RWPE2 (cell line): Measurements from ENCODE around the gene OR6F1.
"Not testable (repeated sequence)": the region's sequence is repeated elsewhere in the genome, so short reads cannot be mapped to it uniquely, and the experiment has no call there.

Experiments
- ATAC-seq: fragments of 200-7000 bp; cut with Tn5 transposase; 3 replicates; pipeline ENCODE4 v1.9.1; 2021; ENCODE audit warnings: low read depth
- DNase-seq: peaks from one replicate; pipeline ENCODE4 v3.0.0-alpha.2; 2020; ENCODE audit warnings: low spot score
- H3K27ac ChIP-seq: fragments of 450-650 bp; 2 replicates; pipeline ENCODE4 v1.5.1; 2017; ENCODE audit warnings: mild to moderate bottlenecking; ENCODE audit not compliant: poor library complexity, severe bottlenecking
- H3K27me3 ChIP-seq: fragments of 250-450 bp; sonication (Bioruptor Pico); 2 replicates; pipeline ENCODE4 v1.5.1; 2021; ENCODE audit warnings: mild to moderate bottlenecking, moderate library complexity; ENCODE audit not compliant: insufficient read depth, poor library complexity, severe bottlenecking
- H3K36me3 ChIP-seq: fragments of 250-450 bp; sonication (Bioruptor Pico); 2 replicates; pipeline ENCODE4 v1.5.1; 2020; ENCODE audit warnings: low read depth, mild to moderate bottlenecking, moderate library complexity
- H3K4me1 ChIP-seq: fragments of 250-450 bp; sonication (Bioruptor Pico); 2 replicates; pipeline ENCODE4 v1.5.1; 2021; ENCODE audit warnings: mild to moderate bottlenecking, moderate library complexity; ENCODE audit not compliant: insufficient read depth, poor library complexity, severe bottlenecking
- H3K4me3 ChIP-seq: fragments of 250-450 bp; sonication (Bioruptor Pico); 2 replicates; pipeline ENCODE4 v1.5.1; 2021; ENCODE audit warnings: mild to moderate bottlenecking, moderate library complexity; ENCODE audit not compliant: severe bottlenecking
- H3K9me3 ChIP-seq: fragments of 250-450 bp; sonication (Bioruptor Pico); 2 replicates; pipeline ENCODE4 v1.5.1; 2021; ENCODE audit warnings: mild to moderate bottlenecking, moderate library complexity; ENCODE audit not compliant: severe bottlenecking
- TF ChIP-seq, protein P1 (sequence below): fragments of 450-650 bp; IDR thresholded peaks from one replicate; pipeline ENCODE4 v1.5.1; 2017; ENCODE audit warnings: mild to moderate bottlenecking, moderate library complexity; ENCODE audit not compliant: poor library complexity, severe bottlenecking

Gene OR6F1

DNA sequence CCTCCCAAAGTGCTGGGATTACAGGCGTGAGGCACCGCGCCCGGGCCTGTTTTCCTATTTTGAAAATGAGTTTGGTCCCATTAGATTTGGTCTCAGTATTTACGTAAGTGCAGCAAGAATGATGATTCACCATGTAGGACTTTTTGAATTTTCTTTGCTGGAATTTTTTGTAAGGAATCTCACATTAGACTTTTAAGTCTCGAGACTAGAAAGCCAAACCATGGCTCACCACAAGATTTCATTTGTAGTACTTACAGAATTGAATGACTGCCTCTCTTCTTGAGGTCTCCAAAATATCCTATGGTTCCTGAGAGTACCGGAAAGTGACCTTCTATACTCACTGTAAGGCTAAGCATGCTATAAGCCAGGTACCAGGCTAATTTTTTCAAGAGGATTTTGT is 31.2 kb upstream of the OR6F1 start:
- Histone ChIP-seq H3K9me3 (no peaks in the 10 kb centered on the region), H3K27ac (no peak overlapping the region), H3K36me3 (no peaks in the 10 kb centered on the region), H3K27me3 (no peaks in the 10 kb centered on the region), H3K4me1 (no peaks in the 10 kb centered on the region), H3K4me3 (no peak overlapping the region)
- ATAC-seq (no peak), DNase-seq (no peak)
- TF ChIP-seq, protein P1, sequence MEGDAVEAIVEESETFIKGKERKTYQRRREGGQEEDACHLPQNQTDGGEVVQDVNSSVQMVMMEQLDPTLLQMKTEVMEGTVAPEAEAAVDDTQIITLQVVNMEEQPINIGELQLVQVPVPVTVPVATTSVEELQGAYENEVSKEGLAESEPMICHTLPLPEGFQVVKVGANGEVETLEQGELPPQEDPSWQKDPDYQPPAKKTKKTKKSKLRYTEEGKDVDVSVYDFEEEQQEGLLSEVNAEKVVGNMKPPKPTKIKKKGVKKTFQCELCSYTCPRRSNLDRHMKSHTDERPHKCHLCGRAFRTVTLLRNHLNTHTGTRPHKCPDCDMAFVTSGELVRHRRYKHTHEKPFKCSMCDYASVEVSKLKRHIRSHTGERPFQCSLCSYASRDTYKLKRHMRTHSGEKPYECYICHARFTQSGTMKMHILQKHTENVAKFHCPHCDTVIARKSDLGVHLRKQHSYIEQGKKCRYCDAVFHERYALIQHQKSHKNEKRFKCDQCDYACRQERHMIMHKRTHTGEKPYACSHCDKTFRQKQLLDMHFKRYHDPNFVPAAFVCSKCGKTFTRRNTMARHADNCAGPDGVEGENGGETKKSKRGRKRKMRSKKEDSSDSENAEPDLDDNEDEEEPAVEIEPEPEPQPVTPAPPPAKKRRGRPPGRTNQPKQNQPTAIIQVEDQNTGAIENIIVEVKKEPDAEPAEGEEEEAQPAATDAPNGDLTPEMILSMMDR = no peak

DNA sequence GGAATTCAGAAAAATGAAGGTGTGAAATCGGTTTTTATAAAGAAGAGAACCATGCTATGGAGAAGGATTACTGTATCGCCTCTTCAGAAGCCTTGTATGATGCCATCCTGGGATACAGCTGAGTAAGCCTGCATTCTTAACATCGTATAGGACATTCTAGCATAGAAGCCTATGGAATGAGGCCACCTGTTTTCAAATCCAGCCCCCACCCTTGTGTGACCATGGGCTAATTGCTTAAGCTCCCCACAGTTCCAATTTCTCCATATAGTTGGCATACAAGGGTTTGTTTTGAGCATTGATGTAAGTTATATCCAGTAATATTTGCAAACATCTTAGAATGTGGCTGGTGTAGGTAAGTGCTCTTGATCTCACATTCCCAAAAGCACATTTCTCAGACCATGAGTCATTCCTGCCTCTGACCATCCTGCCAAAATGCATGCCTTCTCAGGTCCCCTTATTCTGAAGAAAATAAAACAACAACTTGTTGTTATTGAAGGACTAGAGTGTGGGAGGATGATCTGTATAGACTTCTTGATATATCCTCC is 30.0 kb upstream of the OR6F1 start:
- Histone ChIP-seq H3K36me3 (no peaks in the 10 kb centered on the region), H3K27ac (no peak overlapping the region), H3K27me3 (no peaks in the 10 kb centered on the region), H3K9me3 (no peaks in the 10 kb centered on the region), H3K4me3 (no peak overlapping the region), H3K4me1 (no peaks in the 10 kb centered on the region)
- TF ChIP-seq, protein P1 = no peak
- DNase-seq (no peak), ATAC-seq (no peak)

DNA sequence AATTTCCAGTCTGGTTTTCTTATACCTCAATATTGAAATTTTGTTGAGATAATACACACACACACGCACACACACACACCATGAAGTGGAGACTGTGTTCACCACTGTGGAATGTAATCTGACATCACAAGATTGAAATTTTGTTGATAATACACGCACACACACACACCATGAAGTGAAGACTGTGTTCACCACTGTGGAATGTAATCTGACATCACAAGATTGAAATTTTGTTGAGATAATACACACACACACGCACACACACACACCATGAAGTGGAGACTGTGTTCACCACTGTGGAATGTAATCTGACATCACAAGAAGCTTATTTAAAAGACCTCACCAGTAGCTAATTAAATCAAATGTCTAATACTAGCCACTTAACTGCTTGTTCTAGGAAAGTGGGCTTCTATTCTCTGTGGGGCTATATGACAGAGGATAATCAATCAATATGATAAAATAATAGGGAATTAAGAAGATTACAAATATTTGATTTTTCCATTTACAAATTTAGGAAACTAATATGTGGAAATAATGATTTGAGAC is 25.8 kb upstream of the OR6F1 start:
- not testable (repeated sequence) for H3K4me3 ChIP-seq, DNase-seq, H3K27me3 ChIP-seq, H3K4me1 ChIP-seq, H3K27ac ChIP-seq, H3K36me3 ChIP-seq, H3K9me3 ChIP-seq
- peak; percentile 31; the same call in 1 of the 3 replicates for ATAC-seq

DNA sequence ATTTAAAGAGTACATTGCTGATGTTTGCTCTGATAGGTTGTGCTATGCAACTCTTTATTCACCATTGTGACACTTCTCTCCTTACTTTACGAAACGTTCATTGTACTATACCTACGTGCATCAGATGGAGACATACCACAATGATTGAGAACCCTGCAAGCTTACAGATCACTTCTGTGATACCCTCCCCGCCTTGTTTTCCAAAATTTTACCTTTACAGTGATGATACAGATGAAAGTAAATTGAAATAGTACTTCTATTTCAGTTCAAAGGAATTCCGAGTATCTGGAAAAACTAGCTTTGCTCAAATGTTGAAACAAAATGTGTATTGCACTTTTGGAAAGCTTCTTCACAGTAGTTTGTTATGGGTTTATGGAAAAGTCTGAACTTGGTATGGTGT is 25.3 kb upstream of the OR6F1 start:
- ATAC-seq = no peak
- TF ChIP-seq, protein P1 = no peak
- Histone ChIP-seq H3K4me3 (no peak overlapping the region), H3K27ac (no peak overlapping the region), H3K36me3 (no peaks in the 10 kb centered on the region), H3K4me1 (no peaks in the 10 kb centered on the region), H3K27me3 (no peaks in the 10 kb centered on the region), H3K9me3 (peaks cover 2% of the 10 kb centered on the region)
- no peak for DNase-seq

DNA sequence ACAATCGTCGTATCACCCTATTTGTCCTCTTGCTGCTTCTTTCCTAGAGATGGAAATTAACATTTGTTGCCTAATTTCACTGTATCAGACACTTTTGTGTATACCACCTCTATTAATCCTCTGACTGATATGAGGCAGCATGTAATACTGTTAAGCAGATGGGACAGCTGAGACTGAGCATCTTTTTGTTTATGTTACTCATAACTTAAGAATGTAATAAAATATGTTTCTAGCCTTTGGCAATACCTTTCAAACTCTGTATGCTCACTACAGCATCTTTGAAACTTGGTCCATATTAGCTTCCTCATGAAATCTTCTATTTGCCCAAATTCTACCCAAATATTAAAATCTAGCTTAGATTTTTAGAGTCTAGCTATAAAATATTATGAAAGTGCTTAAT is 24.3 kb upstream of the OR6F1 start:
- no peaks in the 10 kb centered on the region for H3K27me3 ChIP-seq
- H3K4me3 ChIP-seq = no peak overlapping the region
- H3K4me1 ChIP-seq = no peaks in the 10 kb centered on the region
- DNase-seq (no peak), ATAC-seq (peak; percentile 46; the same call in 1 of the 3 replicates)
- H3K9me3 ChIP-seq = peaks cover 2% of the 10 kb centered on the region
- TF ChIP-seq, protein P1 = no peak
- H3K27ac ChIP-seq = no peak overlapping the region
- H3K36me3 ChIP-seq = no peaks in the 10 kb centered on the region
